DOHH2 (cell line): ENCODE results near the gene RERG.

ENCODE experiments used
- H3F3A ChIP-seq: fragments of 200-600 bp; sonication (generic), shearing (Covaris generic); 2 replicates; pipeline ENCODE4 v1.6.0; 2016; ENCODE audit warnings: antibody characterized with exemption, mild to moderate bottlenecking; ENCODE audit not compliant: control insufficient read depth, insufficient read depth
- H3K27ac ChIP-seq: fragments of 200-600 bp; sonication (generic); 2 replicates; pipeline ENCODE4 v1.5.1; 2014; ENCODE audit warnings: low read depth, mild to moderate bottlenecking, low read length, moderate library complexity
- H3K27me3 ChIP-seq: fragments of 200-600 bp; sonication (generic); 2 replicates; pipeline ENCODE4 v1.6.1; 2014; ENCODE audit warnings: mild to moderate bottlenecking, low read length, mixed read lengths; ENCODE audit not compliant: control insufficient read depth
- H3K36me3 ChIP-seq: fragments of 200-600 bp; sonication (generic); 2 replicates; pipeline ENCODE4 v1.6.1; 2014; ENCODE audit warnings: mild to moderate bottlenecking, low read length, moderate library complexity, mixed read lengths; ENCODE audit not compliant: control insufficient read depth
- H3K4me1 ChIP-seq: fragments of 200-600 bp; sonication (generic); 2 replicates; pipeline ENCODE4 v1.6.1; 2014; ENCODE audit warnings: mild to moderate bottlenecking, low read length, mixed read lengths; ENCODE audit not compliant: control insufficient read depth
- H3K4me2 ChIP-seq: fragments of 200-600 bp; sonication (generic); 2 replicates; pipeline ENCODE4 v1.6.0; 2014; ENCODE audit warnings: mild to moderate bottlenecking, low read length, moderate library complexity
- H3K4me3 ChIP-seq: fragments of 200-600 bp; sonication (generic); 2 replicates; pipeline ENCODE4 v1.5.1; 2014; ENCODE audit warnings: mild to moderate bottlenecking, low read length, mixed read lengths
- H3K79me2 ChIP-seq: fragments of 200-600 bp; sonication (generic); 2 replicates; pipeline ENCODE4 v1.6.1; 2014; ENCODE audit warnings: mild to moderate bottlenecking, low read length, mixed read lengths; ENCODE audit not compliant: control insufficient read depth
- H3K9me2 ChIP-seq: fragments of 200-600 bp; sonication (generic); replicated peaks from 2 replicates; pipeline ENCODE4 v1.6.1; 2014; ENCODE audit warnings: mild to moderate bottlenecking, low read length, mixed read lengths; ENCODE audit not compliant: control insufficient read depth
- H3K9me3 ChIP-seq: fragments of 200-600 bp; sonication (generic); 2 replicates; pipeline ENCODE4 v1.6.1; 2014; ENCODE audit warnings: antibody characterized with exemption, low read length, mixed read lengths; ENCODE audit not compliant: control insufficient read depth, insufficient read depth
- H4K20me1 ChIP-seq: fragments of 200-600 bp; sonication (generic); 2 replicates; pipeline ENCODE4 v1.6.0; 2014; ENCODE audit warnings: low read depth, mild to moderate bottlenecking, antibody characterized with exemption, low read length, moderate library complexity; ENCODE audit not compliant: control insufficient read depth, insufficient read depth
- EZH2phosphoT487 ChIP-seq: fragments of 200-600 bp; sonication (generic); IDR thresholded peaks from 2 replicates; pipeline ENCODE4 v1.6.1; 2017; ENCODE audit warnings: borderline replicate concordance, mild to moderate bottlenecking, antibody characterized with exemption, low read length, moderate library complexity, mixed read lengths
- TF ChIP-seq, protein P1 (sequence below): fragments of 200-600 bp; sonication (generic); IDR thresholded peaks from one replicate; pipeline ENCODE4 v1.5.1; 2014; ENCODE audit warnings: antibody characterized with exemption, mild to moderate bottlenecking, low read depth, low read length; ENCODE audit not compliant: poor library complexity, severe bottlenecking

RERG gene

DNA sequence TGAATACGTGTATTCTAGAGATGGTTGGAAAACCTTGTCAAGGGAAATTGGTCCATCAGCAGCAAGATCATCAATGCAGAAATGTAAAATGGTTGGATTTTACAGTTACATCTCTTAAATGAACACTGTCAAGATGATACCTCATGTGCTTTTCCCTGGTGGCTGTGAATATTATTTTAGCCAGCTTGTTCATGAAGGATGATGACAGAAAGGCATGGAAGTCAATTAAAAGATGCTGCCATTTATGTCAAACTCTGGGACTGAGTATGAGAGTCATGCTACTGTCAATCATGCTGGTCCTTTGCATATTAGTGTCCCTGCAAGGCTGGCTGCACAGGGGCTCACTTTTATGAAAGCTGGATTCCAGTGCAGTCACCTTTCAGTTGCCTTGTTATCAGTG, 10.3 kb upstream of the RERG start:
- Histone ChIP-seq H3K4me3 (no peak overlapping the region), H3F3A (no peaks in the 10 kb centered on the region), H3K9me3 (no peaks in the 10 kb centered on the region), H3K4me2 (no peak overlapping the region), H3K36me3 (no peaks in the 10 kb centered on the region), H3K9me2 (no peaks in the 10 kb centered on the region), H3K79me2 (no peaks in the 10 kb centered on the region), H4K20me1 (no peaks in the 10 kb centered on the region), H3K27me3 (peaks cover 2% of the 10 kb centered on the region; the same call in 1 of the 2 replicates), H3K27ac (no peak overlapping the region), H3K4me1 (no peaks in the 10 kb centered on the region)
- TF ChIP-seq, protein P1, sequence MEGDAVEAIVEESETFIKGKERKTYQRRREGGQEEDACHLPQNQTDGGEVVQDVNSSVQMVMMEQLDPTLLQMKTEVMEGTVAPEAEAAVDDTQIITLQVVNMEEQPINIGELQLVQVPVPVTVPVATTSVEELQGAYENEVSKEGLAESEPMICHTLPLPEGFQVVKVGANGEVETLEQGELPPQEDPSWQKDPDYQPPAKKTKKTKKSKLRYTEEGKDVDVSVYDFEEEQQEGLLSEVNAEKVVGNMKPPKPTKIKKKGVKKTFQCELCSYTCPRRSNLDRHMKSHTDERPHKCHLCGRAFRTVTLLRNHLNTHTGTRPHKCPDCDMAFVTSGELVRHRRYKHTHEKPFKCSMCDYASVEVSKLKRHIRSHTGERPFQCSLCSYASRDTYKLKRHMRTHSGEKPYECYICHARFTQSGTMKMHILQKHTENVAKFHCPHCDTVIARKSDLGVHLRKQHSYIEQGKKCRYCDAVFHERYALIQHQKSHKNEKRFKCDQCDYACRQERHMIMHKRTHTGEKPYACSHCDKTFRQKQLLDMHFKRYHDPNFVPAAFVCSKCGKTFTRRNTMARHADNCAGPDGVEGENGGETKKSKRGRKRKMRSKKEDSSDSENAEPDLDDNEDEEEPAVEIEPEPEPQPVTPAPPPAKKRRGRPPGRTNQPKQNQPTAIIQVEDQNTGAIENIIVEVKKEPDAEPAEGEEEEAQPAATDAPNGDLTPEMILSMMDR: no peak
- no peak for TF ChIP-seq EZH2phosphoT487

DNA sequence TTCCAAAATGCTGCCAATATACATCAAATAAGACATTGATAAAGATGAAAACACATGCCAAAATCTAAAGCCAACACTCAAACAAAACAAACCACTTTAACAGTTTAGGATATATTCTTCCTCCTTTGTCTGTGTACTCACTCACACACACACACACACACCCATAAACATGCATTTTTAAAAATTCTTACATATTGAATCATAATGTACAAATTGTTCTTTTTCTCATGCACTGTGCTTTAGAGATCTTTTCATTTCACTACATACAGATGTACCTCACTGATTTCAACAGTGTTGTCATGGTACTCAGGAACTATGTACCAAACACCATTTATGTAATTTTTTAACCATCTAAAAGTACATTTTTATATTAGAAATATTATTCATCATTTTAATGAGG, 9.5 kb upstream of the RERG start:
- Histone ChIP-seq H3K4me2 (no peak overlapping the region), H3K27ac (no peak overlapping the region), H4K20me1 (no peaks in the 10 kb centered on the region), H3K36me3 (no peaks in the 10 kb centered on the region), H3K9me2 (no peaks in the 10 kb centered on the region), H3K4me1 (peaks cover 2% of the 10 kb centered on the region), H3K79me2 (no peaks in the 10 kb centered on the region), H3K9me3 (no peaks in the 10 kb centered on the region), H3K27me3 (peaks cover 2% of the 10 kb centered on the region; the same call in 1 of the 2 replicates), H3K4me3 (no peak overlapping the region), H3F3A (no peaks in the 10 kb centered on the region)
- TF ChIP-seq, protein P1: no peak
- TF ChIP-seq EZH2phosphoT487: no peak

DNA sequence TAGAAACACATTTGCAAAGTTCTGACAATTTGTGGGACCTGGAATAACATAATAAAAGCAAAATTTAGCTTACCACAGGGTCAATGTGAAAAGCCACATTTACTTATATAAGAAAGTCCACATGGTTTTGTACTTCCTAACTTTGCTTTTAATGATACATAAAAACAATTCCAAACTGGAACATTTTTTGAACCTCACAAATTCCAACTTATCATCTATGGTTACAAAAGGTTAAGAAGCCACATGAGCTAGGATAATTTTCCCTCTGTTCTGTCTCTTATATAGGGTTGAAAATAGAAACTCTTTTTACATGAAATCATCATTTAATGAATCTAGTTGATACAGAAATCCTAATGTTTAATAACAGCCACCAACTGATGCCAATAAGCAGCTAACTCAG, 8.9 kb upstream of the RERG start:
- Histone ChIP-seq H3K36me3 (no peaks in the 10 kb centered on the region), H4K20me1 (no peaks in the 10 kb centered on the region), H3K79me2 (no peaks in the 10 kb centered on the region), H3F3A (no peaks in the 10 kb centered on the region), H3K4me1 (peaks cover 6% of the 10 kb centered on the region), H3K27ac (no peak overlapping the region), H3K9me3 (no peaks in the 10 kb centered on the region), H3K9me2 (no peaks in the 10 kb centered on the region), H3K27me3 (peaks cover 2% of the 10 kb centered on the region; the same call in 1 of the 2 replicates), H3K4me2 (no peak overlapping the region), H3K4me3 (no peak overlapping the region)
- TF ChIP-seq, protein P1: no peak
- TF ChIP-seq EZH2phosphoT487: no peak
